ENCODE results near the gene METRN. TPM values are rescaled to one million over a fixed set of nuclear protein-coding genes. Genes with fewer than 3 reads are reported as not detected.

The METRN gene
- polyA plus RNA-seq, 1 of the 3 experiments (the other 2 are of a cell fraction), result 59.7 TPM

- Histone ChIP-seq H3K79me2 (ENCODE audit: insufficient read depth) (no peaks in the 10 kb centered on the region), H3F3A (replicated peaks; ENCODE audit: insufficient read depth) (no peaks in the 10 kb centered on the region), H3K27me3 (ENCODE audit: insufficient read depth) (no peaks in the 10 kb centered on the region), H3K36me3 (replicated peaks in 1 of 2; ENCODE audit: control insufficient read depth in 1 of 2, insufficient read depth in 2 of 2, low read length in 1 of 2) (no peaks in the 10 kb centered on the region), H3K27ac (ENCODE audit: low read depth in 2 of 2, low read length in 1 of 2) (no peak overlapping the region), H3K4me2 (no peak overlapping the region), H2AFZ (ENCODE audit: low read depth) (no peak overlapping the region), H3K4me3 (ENCODE audit: low read depth in 2 of 2, low read length in 1 of 2) (no peak overlapping the region), H4K20me1 (ENCODE audit: insufficient read depth) (no peaks in the 10 kb centered on the region), H3K9ac (no peak overlapping the region), H3K4me1 (ENCODE audit: control insufficient read depth in 1 of 2, insufficient read depth in 2 of 2, low read depth in 1 of 2, low read length in 1 of 2) (no peaks in the 10 kb centered on the region), H3K9me2 (no peaks in the 10 kb centered on the region), H3K9me3 (no peaks in the 10 kb centered on the region)
- WGBS (ENCODE audit: low lambda C conversion rate), result 90% methylated on average over 13 of the region's 21 CpGs
- CTCF ChIA-PET, result no interaction called here
- TF ChIP-seq GABPA (IDR thresholded peaks at IDR 0.05; ENCODE audit: low read depth) (no peak), PBX3 (IDR thresholded peaks at IDR 0.05) (no peak), EZH2phosphoT487 (IDR thresholded peaks at IDR 0.05; ENCODE audit: borderline replicate concordance, low read depth) (no peak), MXI1 (IDR thresholded peaks at IDR 0.05; ENCODE audit: low read depth, low read length) (no peak), RFX5 (IDR thresholded peaks at IDR 0.05; ENCODE audit: low read length) (no peak), FOSL2 (IDR thresholded peaks at IDR 0.05; ENCODE audit: borderline replicate concordance, low read depth) (no peak), FOXM1 (IDR thresholded peaks at IDR 0.05; ENCODE audit: low read depth) (no peak), REST (IDR thresholded peaks at IDR 0.05; ENCODE audit: low read depth, low read length) (no peak), RCOR1 (IDR thresholded peaks at IDR 0.05; ENCODE audit: low read length) (no peak), GATA2 (CRISPR knock-in tag; IDR thresholded peaks at IDR 0.05) (no peak), TEAD4 (IDR thresholded peaks at IDR 0.05; ENCODE audit: borderline replicate concordance, insufficient read depth) (no peak), NRF1 (IDR thresholded peaks at IDR 0.05; ENCODE audit: low read depth, low read length) (no peak)
- POLR2A ChIA-PET, result no interaction called here
- DNase-seq, result no peak
Measured at GRCh38 chr16:768428-768827, 53.5 kb downstream of the METRN start.

Other genes with a start within 250 kb of the METRN start
- gene CAPN15, start 187.4 kb upstream of the METRN start, polyA plus RNA-seq (2012; rRNA removed), result 19.5 and 22.9 TPM in 2 replicates
- not detected in 2 replicates for gene PRR35, start 154.7 kb upstream of the METRN start, polyA plus RNA-seq (2012; rRNA removed)
- 0.69 and 0.70 TPM in 2 replicates for gene NHLRC4, start 148.1 kb upstream of the METRN start, polyA plus RNA-seq (2012; rRNA removed)
- 38.7 and 41.0 TPM in 2 replicates for gene PIGQ, start 145.2 kb upstream of the METRN start, polyA plus RNA-seq (2012; rRNA removed)
- 12.1 and 13.0 TPM in 2 replicates for gene RAB40C, start 125.1 kb upstream of the METRN start, polyA plus RNA-seq (2012; rRNA removed)
- 0.10 and 0.16 TPM in 2 replicates for gene WFIKKN1, start 84.1 kb upstream of the METRN start, polyA plus RNA-seq (2012; rRNA removed)
- 158 and 167 TPM in 2 replicates for gene METTL26, start 78.8 kb upstream of the METRN start, polyA plus RNA-seq (2012; rRNA removed)
- 34.0 and 36.9 TPM in 2 replicates for gene MCRIP2, start 73.3 kb upstream of the METRN start, polyA plus RNA-seq (2012; rRNA removed)
- 30.5 and 32.0 TPM in 2 replicates for gene WDR90, start 65.8 kb upstream of the METRN start, polyA plus RNA-seq (2012; rRNA removed)
- gene RHOT2, start 47.0 kb upstream of the METRN start, polyA plus RNA-seq (2012; rRNA removed), result 229 and 255 TPM in 2 replicates
- 4.1 and 6.8 TPM in 2 replicates for gene RHBDL1, start 39.4 kb upstream of the METRN start, polyA plus RNA-seq (2012; rRNA removed)
- gene STUB1, start 34.7 kb upstream of the METRN start, polyA plus RNA-seq (2012; rRNA removed), result 268 and 323 TPM in 2 replicates
- 49.2 and 67.0 TPM in 2 replicates for gene JMJD8, start 30.8 kb upstream of the METRN start, polyA plus RNA-seq (2012; rRNA removed)
- 5.0 and 6.4 TPM in 2 replicates for gene WDR24, start 24.7 kb upstream of the METRN start, polyA plus RNA-seq (2012; rRNA removed)
- 17.7 and 19.8 TPM in 2 replicates for gene FBXL16, start 9.3 kb upstream of the METRN start, polyA plus RNA-seq (2012; rRNA removed)
- 49.5 and 57.4 TPM in 2 replicates for gene ANTKMT, start 6.0 kb downstream of the METRN start, polyA plus RNA-seq (2012; rRNA removed)
- gene CCDC78, start 11.3 kb downstream of the METRN start, polyA plus RNA-seq (2012; rRNA removed), result 15.4 and 18.8 TPM in 2 replicates
- gene HAGHL, start 12.0 kb downstream of the METRN start, polyA plus RNA-seq (2012; rRNA removed), result 60.6 and 65.5 TPM in 2 replicates
- 14.4 TPM in 2 replicates for gene CIAO3, start 25.9 kb downstream of the METRN start, polyA plus RNA-seq (2012; rRNA removed)
- 0.02 and 0.19 TPM in 2 replicates for gene MSLN, start 45.6 kb downstream of the METRN start, polyA plus RNA-seq (2012; rRNA removed)
- 27.7 and 29.9 TPM in 2 replicates for gene RPUSD1, start 73.3 kb downstream of the METRN start, polyA plus RNA-seq (2012; rRNA removed)
- 17.7 and 18.0 TPM in 2 replicates for gene CHTF18, start 73.5 kb downstream of the METRN start, polyA plus RNA-seq (2012; rRNA removed)
- gene GNG13, start 85.6 kb downstream of the METRN start, polyA plus RNA-seq (2012; rRNA removed), result not detected in 2 replicates